ENCODE measurements around the gene FNBP1. TPM values are rescaled to one million over a fixed set of nuclear protein-coding genes. Genes with fewer than 3 reads are reported as not detected.

Gene FNBP1
- total and polyA plus RNA-seq, 2 of the 13 experiments (the other 11 are each of a cell fraction or from before 2014, with no cell fraction given): 5.4 to 19.5 TPM

DNA sequence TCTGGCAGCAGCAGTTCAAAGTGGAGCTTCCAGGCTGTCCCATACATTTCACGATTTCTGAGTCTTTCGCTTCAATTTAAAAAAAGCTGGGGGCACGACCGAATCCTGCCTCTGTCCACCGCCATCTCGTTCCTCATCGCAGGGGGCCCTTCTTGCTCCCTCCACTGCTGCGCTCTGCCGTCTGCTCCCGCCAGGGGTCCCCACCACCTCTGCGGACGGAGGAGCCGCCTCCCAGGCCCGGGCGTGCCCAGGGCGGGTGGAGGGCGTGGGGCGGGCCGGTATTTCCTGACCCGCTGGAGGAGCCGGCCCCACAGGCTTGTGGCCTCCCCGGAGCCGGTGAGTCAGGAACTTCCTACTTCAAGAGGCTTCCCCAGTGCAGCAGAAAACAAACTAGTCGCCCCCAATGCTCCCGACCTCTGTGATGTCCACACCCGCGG lies 157.3 kb downstream of the FNBP1 start (continued):
- no peak for TF ChIP-seq ZNF496 (CRISPR knock-in tag; IDR thresholded peaks at IDR 0.05; ENCODE audit: insufficient replicate concordance)
- TF ChIP-seq, protein P1, sequence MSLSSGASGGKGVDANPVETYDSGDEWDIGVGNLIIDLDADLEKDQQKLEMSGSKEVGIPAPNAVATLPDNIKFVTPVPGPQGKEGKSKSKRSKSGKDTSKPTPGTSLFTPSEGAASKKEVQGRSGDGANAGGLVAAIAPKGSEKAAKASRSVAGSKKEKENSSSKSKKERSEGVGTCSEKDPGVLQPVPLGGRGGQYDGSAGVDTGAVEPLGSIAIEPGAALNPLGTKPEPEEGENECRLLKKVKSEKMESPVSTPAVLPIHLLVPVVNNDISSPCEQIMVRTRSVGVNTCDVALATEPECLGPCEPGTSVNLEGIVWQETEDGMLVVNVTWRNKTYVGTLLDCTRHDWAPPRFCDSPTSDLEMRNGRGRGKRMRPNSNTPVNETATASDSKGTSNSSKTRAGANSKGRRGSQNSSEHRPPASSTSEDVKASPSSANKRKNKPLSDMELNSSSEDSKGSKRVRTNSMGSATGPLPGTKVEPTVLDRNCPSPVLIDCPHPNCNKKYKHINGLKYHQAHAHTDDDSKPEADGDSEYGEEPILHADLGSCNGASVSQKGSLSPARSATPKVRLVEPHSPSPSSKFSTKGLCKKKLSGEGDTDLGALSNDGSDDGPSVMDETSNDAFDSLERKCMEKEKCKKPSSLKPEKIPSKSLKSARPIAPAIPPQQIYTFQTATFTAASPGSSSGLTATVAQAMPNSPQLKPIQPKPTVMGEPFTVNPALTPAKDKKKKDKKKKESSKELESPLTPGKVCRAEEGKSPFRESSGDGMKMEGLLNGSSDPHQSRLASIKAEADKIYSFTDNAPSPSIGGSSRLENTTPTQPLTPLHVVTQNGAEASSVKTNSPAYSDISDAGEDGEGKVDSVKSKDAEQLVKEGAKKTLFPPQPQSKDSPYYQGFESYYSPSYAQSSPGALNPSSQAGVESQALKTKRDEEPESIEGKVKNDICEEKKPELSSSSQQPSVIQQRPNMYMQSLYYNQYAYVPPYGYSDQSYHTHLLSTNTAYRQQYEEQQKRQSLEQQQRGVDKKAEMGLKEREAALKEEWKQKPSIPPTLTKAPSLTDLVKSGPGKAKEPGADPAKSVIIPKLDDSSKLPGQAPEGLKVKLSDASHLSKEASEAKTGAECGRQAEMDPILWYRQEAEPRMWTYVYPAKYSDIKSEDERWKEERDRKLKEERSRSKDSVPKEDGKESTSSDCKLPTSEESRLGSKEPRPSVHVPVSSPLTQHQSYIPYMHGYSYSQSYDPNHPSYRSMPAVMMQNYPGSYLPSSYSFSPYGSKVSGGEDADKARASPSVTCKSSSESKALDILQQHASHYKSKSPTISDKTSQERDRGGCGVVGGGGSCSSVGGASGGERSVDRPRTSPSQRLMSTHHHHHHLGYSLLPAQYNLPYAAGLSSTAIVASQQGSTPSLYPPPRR (CRISPR knock-in tag; IDR thresholded peaks at IDR 0.05; ENCODE audit: borderline replicate concordance): peak; percentile 20; the same call in 1 of the 2 replicates
- peak; percentile 43; the same call in 1 of the 2 replicates for TF ChIP-seq NR2C2 (CRISPR knock-in tag; IDR thresholded peaks at IDR 0.05; ENCODE audit: borderline replicate concordance)
- TF ChIP-seq STAG1 (CRISPR knock-in tag; IDR thresholded peaks at IDR 0.05): peak; percentile 87
- no peak for TF ChIP-seq SSRP1 (CRISPR knock-in tag; IDR thresholded peaks at IDR 0.05)
- TF ChIP-seq, protein P2, sequence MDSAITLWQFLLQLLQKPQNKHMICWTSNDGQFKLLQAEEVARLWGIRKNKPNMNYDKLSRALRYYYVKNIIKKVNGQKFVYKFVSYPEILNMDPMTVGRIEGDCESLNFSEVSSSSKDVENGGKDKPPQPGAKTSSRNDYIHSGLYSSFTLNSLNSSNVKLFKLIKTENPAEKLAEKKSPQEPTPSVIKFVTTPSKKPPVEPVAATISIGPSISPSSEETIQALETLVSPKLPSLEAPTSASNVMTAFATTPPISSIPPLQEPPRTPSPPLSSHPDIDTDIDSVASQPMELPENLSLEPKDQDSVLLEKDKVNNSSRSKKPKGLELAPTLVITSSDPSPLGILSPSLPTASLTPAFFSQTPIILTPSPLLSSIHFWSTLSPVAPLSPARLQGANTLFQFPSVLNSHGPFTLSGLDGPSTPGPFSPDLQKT (CRISPR knock-in tag; IDR thresholded peaks at IDR 0.05; ENCODE audit: borderline replicate concordance): no peak
- no peak for TF ChIP-seq ZNF564 (CRISPR knock-in tag; IDR thresholded peaks at IDR 0.05)
- TF ChIP-seq, protein P3, sequence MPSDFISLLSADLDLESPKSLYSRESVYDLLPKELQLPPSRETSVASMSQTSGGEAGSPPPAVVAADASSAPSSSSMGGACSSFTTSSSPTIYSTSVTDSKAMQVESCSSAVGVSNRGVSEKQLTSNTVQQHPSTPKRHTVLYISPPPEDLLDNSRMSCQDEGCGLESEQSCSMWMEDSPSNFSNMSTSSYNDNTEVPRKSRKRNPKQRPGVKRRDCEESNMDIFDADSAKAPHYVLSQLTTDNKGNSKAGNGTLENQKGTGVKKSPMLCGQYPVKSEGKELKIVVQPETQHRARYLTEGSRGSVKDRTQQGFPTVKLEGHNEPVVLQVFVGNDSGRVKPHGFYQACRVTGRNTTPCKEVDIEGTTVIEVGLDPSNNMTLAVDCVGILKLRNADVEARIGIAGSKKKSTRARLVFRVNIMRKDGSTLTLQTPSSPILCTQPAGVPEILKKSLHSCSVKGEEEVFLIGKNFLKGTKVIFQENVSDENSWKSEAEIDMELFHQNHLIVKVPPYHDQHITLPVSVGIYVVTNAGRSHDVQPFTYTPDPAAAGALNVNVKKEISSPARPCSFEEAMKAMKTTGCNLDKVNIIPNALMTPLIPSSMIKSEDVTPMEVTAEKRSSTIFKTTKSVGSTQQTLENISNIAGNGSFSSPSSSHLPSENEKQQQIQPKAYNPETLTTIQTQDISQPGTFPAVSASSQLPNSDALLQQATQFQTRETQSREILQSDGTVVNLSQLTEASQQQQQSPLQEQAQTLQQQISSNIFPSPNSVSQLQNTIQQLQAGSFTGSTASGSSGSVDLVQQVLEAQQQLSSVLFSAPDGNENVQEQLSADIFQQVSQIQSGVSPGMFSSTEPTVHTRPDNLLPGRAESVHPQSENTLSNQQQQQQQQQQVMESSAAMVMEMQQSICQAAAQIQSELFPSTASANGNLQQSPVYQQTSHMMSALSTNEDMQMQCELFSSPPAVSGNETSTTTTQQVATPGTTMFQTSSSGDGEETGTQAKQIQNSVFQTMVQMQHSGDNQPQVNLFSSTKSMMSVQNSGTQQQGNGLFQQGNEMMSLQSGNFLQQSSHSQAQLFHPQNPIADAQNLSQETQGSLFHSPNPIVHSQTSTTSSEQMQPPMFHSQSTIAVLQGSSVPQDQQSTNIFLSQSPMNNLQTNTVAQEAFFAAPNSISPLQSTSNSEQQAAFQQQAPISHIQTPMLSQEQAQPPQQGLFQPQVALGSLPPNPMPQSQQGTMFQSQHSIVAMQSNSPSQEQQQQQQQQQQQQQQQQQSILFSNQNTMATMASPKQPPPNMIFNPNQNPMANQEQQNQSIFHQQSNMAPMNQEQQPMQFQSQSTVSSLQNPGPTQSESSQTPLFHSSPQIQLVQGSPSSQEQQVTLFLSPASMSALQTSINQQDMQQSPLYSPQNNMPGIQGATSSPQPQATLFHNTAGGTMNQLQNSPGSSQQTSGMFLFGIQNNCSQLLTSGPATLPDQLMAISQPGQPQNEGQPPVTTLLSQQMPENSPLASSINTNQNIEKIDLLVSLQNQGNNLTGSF (CRISPR knock-in tag; IDR thresholded peaks at IDR 0.05): no peak
- TF ChIP-seq MIXL1 (CRISPR knock-in tag; IDR thresholded peaks at IDR 0.05): peak; percentile 79
- TF ChIP-seq GATAD1 (CRISPR knock-in tag; IDR thresholded peaks at IDR 0.05): peak; percentile 49; the same call in 1 of the 2 replicates
- peak; percentile 17; the same call in 1 of the 2 replicates for TF ChIP-seq POGZ (CRISPR knock-in tag; IDR thresholded peaks at IDR 0.05)
- TF ChIP-seq, protein P4, sequence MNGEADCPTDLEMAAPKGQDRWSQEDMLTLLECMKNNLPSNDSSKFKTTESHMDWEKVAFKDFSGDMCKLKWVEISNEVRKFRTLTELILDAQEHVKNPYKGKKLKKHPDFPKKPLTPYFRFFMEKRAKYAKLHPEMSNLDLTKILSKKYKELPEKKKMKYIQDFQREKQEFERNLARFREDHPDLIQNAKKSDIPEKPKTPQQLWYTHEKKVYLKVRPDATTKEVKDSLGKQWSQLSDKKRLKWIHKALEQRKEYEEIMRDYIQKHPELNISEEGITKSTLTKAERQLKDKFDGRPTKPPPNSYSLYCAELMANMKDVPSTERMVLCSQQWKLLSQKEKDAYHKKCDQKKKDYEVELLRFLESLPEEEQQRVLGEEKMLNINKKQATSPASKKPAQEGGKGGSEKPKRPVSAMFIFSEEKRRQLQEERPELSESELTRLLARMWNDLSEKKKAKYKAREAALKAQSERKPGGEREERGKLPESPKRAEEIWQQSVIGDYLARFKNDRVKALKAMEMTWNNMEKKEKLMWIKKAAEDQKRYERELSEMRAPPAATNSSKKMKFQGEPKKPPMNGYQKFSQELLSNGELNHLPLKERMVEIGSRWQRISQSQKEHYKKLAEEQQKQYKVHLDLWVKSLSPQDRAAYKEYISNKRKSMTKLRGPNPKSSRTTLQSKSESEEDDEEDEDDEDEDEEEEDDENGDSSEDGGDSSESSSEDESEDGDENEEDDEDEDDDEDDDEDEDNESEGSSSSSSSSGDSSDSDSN (CRISPR knock-in tag; IDR thresholded peaks at IDR 0.05): peak; percentile 93
- TF ChIP-seq ZNF501 (CRISPR knock-in tag; IDR thresholded peaks at IDR 0.05): 0 out of 2 replicates have a peak, but pooled peaks have one; percentile 45
- peak; percentile 36; the same call in 1 of the 2 replicates for TF ChIP-seq MYC (CRISPR knock-in tag; IDR thresholded peaks at IDR 0.05; ENCODE audit: borderline replicate concordance)
